8988T (cell line): Measurements from ENCODE around the gene DNAL4.
"Not testable (repeated sequence)": the region's sequence is repeated elsewhere in the genome, so short reads cannot be mapped to it uniquely, and the experiment has no call there.

Experiments
- DNase-seq: peaks from one replicate; pipeline ENCODE4 v3.0.0; 2011

DNAL4 gene

GRCh38 chr22:38826801-38827200, 32.9 kb upstream of the DNAL4 start:
- no peak for DNase-seq

- DNase-seq, result no peak
These were observed 32.4 kb upstream of the DNAL4 start for GRCh38 chr22:38826386-38826785.

DNA sequence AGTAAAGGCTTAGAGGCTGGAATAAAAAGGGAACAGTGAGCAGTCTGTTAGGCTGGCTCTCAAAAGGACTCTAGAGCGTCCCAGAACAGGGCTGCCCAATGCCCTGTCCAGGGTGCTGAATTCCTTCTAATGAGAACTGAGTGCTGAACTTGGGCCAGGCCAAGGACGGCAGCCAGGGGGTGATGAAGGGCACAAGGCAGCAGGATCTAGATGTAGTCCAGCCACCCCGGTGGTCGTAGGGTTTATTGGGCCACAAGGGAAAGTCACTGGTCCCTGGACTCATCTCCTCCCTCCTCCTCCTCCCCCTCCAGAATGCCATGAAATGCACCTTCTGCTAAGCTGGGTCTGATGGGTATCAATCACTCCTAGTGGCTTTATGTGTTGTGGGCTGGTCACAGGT, 30.6 kb upstream of the DNAL4 start:
- no peak for DNase-seq

- no peak for DNase-seq
These were observed 29.7 kb upstream of the DNAL4 start for GRCh38 chr22:38823637-38824036.

DNA sequence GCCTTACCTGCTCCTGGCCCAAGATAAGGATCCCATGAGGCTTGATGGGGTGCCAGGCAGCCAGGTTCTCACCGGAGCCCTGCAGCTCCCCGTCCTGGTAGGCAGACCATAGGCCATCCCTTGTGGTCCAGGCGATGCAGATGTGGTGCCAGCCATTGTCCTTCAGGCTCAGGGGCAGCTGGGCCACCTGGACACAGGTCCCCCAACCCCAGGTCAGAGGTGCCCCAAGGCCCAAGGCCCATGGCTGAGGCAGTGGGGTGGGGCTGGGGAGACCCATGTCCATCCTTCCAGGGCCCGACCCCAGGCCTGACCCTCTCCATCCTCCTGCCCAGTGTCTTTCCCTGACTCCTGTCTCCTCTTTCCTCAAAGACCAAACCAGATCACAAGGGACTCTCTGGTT, 29.1 kb upstream of the DNAL4 start:
- no peak for DNase-seq

- no peak for DNase-seq
These were observed 26.1 kb upstream of the DNAL4 start for GRCh38 chr22:38820020-38820419.

DNA sequence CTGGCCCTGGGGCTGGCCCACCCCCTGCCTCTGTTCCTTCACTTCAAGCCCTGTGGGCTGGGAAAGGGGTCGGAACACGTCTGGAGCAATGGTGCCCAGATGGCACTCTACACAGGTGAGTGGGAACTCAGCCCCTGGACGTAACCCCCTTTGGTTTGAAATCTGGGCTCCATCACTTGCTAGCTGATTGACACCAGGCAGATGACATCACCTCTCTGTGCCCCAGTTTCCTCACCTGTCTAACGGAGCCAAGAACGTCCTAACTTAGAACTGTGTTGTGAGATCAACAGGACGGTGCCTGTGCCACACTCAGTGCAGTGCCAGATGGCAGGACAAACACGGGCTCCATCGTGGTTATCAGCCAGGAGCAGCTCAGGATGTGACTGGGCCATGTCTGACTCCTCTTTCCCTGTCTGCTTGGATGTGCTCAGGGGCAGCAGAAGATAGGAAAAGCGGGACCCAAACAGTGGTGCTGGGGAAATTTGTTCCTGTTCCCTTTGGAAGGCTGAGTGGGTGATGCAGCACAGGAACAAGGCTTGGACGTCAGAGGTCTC, 25.5 kb upstream of the DNAL4 start:
- no peak for DNase-seq

DNA sequence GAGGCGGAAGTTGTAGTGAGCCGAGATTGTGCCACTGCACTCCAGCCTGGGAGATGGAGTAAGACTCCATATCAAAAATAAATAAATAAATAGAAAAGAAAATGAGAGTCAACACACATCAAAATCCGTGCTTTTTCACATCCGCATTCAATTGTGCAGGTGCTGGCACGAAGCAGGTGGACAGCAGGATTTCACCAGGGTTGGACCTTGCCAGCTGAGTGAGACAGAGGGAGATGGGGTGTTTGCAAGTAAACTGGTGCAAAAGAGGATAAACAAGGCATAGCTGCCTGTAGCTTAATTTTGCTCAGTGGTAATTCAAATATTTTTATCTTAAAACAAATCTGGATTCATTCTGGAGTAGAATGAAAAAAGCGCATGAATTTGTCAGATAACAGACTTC, 23.3 kb upstream of the DNAL4 start:
- DNase-seq, result no peak

DNA sequence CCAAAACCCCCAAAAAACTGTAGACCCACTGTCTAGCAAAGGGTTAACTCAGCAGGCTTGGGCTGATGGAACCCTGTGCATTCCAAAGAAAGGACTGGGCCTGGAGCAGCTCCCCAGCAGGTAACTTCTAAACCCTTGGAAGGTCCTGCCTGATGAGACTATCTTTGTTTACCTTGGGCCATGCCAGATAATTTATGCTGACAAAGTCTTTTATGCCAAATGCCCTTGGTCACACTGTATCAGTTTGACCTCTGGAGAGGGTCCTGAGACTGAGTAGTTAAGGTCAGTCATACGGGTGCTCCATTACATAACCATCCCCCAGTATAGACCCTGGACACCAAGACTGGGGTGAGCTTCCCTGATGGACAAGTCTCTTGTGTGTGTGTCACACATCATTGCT, 21.9 kb upstream of the DNAL4 start:
- DNase-seq, result no peak

GRCh38 chr22:38811241-38811640, 17.3 kb upstream of the DNAL4 start:
- no peak for DNase-seq

- DNase-seq, result not testable (repeated sequence)
These were observed 11.2 kb upstream of the DNAL4 start for GRCh38 chr22:38805041-38805593.

DNA sequence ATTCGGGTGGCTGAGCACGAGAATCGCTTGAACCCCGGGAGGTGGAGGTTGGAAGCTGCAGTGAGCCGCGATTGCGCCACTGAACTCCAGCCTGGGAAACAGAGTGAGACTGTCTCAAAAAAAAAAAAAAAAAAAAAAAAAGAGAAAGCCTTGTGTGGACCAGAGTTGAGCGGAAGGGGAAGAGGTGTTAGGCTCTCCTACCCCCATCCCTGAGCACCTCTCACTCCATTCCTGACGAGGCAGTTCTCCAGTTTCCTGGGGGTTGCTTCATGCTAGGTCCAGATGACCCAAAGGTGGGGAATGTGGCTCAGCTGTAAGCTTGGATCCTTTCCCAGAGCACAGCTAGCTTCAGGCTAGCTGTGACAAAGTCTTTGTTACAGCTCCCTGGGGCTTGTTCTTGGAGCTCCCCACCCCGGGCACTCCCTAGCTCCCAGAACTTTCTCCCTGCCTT, 8.8 kb upstream of the DNAL4 start:
- peak; percentile 65 for DNase-seq

GRCh38 chr22:38799265-38800002, 5.5 kb upstream of the DNAL4 start:
- DNase-seq, result no peak

DNA sequence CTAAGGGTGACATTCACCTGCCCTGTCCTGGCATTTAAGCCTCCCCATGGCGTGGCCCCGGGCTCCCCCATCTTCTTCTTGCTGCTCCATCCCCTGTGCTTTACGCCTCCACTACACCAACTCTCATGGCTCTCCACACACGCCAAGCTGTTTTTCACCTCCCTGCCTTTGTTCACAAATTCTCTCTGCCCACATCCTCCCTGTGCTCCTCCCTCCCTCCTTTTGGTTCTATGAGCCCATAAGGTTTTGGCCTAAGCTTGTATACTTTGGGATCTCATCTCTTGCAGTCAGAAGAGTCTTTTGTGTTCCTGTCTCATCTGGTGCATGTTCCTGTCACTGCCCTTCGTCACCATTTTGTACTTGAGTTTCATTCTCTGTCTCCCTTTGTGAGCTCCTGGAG, 4.6 kb upstream of the DNAL4 start:
- DNase-seq, result no peak

GRCh38 chr22:38796262-38796957, 2.5 kb upstream of the DNAL4 start:
- DNase-seq, result no peak

GRCh38 chr22:38795569-38795968, 1.6 kb upstream of the DNAL4 start:
- DNase-seq, result no peak

GRCh38 chr22:38793317-38793716, 626 bp downstream of the DNAL4 start:
- no peak for DNase-seq

DNA sequence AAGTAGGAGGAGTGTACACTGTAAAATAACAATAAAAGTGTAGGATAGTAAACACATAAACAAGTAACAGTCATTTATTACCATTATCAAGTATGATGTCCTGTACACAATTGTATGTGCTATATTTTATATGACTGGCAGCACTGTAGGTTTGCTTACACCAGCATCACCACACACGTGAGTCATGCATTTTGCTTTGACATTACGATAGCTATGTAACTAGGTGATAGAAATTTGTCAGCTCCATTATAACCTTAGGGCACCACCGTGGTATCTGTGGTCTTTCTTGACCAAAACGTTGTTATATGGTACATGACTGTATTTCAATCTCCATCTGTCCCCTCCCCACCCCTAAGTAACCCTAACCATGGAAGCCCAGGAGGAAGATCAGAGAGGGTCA, 1.1 kb downstream of the DNAL4 start:
- no peak for DNase-seq

GRCh38 chr22:38789606-38790005, 4.3 kb downstream of the DNAL4 start:
- DNase-seq, result no peak

DNA sequence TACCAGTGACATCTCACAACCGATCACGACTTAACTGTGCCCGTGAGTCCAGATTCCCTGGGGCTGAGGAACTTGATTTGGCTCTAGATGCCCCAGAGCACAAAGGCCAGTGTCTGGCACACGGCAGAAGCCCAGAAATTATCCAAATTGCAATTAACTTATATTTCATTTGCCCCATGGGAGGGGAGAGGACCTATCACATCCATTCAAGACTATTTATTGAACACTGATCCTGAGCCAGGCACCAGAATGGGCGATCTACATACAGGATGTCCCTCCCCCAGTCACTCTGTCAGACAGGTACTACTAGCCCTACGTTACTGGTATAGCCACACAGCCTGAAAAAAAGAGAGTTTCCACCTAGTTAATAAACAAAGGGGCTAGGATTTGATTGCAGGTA, 5.1 kb downstream of the DNAL4 start:
- no peak for DNase-seq

GRCh38 chr22:38788021-38788816, 5.7 kb downstream of the DNAL4 start:
- no peak for DNase-seq

- DNase-seq, result no peak
These were observed 7.3 kb downstream of the DNAL4 start for GRCh38 chr22:38786631-38787030.

DNA sequence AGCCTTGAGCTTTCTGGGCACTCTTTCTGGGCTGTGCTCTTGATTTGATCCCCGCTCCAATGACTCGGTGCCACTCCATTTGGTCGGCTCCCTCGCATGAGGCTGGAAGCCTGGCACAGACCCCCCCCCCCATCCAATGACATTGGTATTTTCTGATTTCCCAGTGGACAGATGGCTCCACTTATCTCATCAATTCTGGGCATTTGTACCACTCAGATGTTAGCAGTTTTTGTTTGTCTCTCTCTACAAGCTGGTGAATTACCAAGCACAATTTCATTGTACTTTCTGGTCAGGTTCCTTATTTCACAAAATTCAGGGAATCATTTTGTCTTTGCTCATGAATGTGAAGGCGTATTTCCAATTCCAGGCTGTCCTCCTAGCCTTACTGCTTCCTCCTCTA, 9.1 kb downstream of the DNAL4 start:
- DNase-seq, result no peak
